HG03520 (cell line): ENCODE data around the gene TM9SF4.
"Not testable (repeated sequence)": the region's sequence is repeated elsewhere in the genome, so short reads cannot be mapped to it uniquely, and the experiment has no call there.

Experiments
- ATAC-seq: cut with Tn5 transposase; IDR thresholded peaks from one replicate; pipeline ENCODE4 v1.9.1; 2021; ENCODE audit warnings: mild to moderate bottlenecking, moderate library complexity; ENCODE audit not compliant: unreplicated experiment

Gene TM9SF4

GRCh38 chr20:32155017-32155981 is 45.8 kb downstream of the TM9SF4 start:
- no peak for ATAC-seq

GRCh38 chr20:32157611-32158010 is 48.1 kb downstream of the TM9SF4 start:
- no peak for ATAC-seq

GRCh38 chr20:32158351-32158750 is 48.8 kb downstream of the TM9SF4 start:
- no peak for ATAC-seq

- no peak for ATAC-seq
Observed at GRCh38 chr20:32158943-32159660, 49.6 kb downstream of the TM9SF4 start.

- ATAC-seq = no peak
Observed at GRCh38 chr20:32159766-32160221, 50.3 kb downstream of the TM9SF4 start.

GRCh38 chr20:32160341-32160740 is 50.8 kb downstream of the TM9SF4 start:
- no peak for ATAC-seq

GRCh38 chr20:32162351-32162750 is 52.8 kb downstream of the TM9SF4 start:
- no peak for ATAC-seq

- no peak for ATAC-seq
Observed at GRCh38 chr20:32163951-32164350, 54.4 kb downstream of the TM9SF4 start.

- no peak for ATAC-seq
Observed at GRCh38 chr20:32164984-32165735, 55.6 kb downstream of the TM9SF4 start.

GRCh38 chr20:32165836-32166545 is 56.5 kb downstream of the TM9SF4 start:
- ATAC-seq = no peak

GRCh38 chr20:32167552-32167951 is 58.0 kb downstream of the TM9SF4 start:
- ATAC-seq = no peak

- no peak for ATAC-seq
Observed at GRCh38 chr20:32168184-32168910, 58.8 kb downstream of the TM9SF4 start.

GRCh38 chr20:32177696-32178095 is 68.2 kb downstream of the TM9SF4 start:
- ATAC-seq = not testable (repeated sequence)

GRCh38 chr20:32179515-32179914 is 70.0 kb downstream of the TM9SF4 start:
- no peak for ATAC-seq

- ATAC-seq = no peak
Observed at GRCh38 chr20:32179934-32180333, 70.4 kb downstream of the TM9SF4 start.

GRCh38 chr20:32181606-32182005 is 72.1 kb downstream of the TM9SF4 start:
- ATAC-seq = no peak

GRCh38 chr20:32183947-32184635 is 74.6 kb downstream of the TM9SF4 start:
- no peak for ATAC-seq

GRCh38 chr20:32184961-32185603 is 75.6 kb downstream of the TM9SF4 start:
- no peak for ATAC-seq

GRCh38 chr20:32186506-32186905 is 77.0 kb downstream of the TM9SF4 start:
- no peak for ATAC-seq
